Measurements from ENCODE around the gene SORCS3.

DNA sequence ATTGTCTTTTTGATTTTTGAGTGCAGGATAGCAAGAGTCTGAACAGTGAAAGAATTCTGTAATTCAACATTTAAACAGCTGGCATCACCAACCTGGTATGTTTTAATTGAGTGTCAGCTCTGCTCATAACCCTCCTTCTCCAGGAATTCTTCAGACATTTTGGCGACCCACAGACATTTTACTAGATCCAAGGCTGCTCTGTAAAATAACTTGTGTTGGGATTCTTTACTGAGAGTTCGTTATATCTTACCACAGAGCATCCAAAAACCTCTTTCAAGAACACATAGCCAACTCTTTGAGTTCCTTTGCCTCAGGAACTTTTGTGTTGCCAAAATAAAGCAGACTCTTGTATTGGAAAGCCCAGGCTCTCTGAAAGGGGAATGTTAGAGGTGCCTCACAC lies 27.7 kb upstream of the SORCS3 start:
- TF ChIP-seq, protein P1, sequence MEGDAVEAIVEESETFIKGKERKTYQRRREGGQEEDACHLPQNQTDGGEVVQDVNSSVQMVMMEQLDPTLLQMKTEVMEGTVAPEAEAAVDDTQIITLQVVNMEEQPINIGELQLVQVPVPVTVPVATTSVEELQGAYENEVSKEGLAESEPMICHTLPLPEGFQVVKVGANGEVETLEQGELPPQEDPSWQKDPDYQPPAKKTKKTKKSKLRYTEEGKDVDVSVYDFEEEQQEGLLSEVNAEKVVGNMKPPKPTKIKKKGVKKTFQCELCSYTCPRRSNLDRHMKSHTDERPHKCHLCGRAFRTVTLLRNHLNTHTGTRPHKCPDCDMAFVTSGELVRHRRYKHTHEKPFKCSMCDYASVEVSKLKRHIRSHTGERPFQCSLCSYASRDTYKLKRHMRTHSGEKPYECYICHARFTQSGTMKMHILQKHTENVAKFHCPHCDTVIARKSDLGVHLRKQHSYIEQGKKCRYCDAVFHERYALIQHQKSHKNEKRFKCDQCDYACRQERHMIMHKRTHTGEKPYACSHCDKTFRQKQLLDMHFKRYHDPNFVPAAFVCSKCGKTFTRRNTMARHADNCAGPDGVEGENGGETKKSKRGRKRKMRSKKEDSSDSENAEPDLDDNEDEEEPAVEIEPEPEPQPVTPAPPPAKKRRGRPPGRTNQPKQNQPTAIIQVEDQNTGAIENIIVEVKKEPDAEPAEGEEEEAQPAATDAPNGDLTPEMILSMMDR (conservative IDR thresholded peaks at IDR 0.05; ENCODE audit: low read length): no peak
- TF ChIP-seq EZH2phosphoT487 (IDR thresholded peaks at IDR 0.05; ENCODE audit: borderline replicate concordance): no peak

All from Loucy (cell line).